Epithelial cell of proximal tubule (primary cell): ENCODE data around the gene TUT1. TPM values are rescaled to one million over a fixed set of nuclear protein-coding genes. Genes with fewer than 3 reads are reported as not detected.
A peak's percentile ranks its signal among the peaks of the same experiment; 100 is the strongest.
"Not testable (repeated sequence)": the region's sequence is repeated elsewhere in the genome, so short reads cannot be mapped to it uniquely, and the experiment has no call there.

Experiments
- DNase-seq: peaks from one replicate; pipeline ENCODE4 v3.0.0-alpha.2; 2011; ENCODE audit warnings: low read depth
- H3K4me3 ChIP-seq: 2 replicates; pipeline ENCODE4 v1.5.1; 2011; ENCODE audit warnings: low read depth, mild to moderate bottlenecking, low read length
- total RNA-seq: library from RNA; depleted of rRNA; stranded (reverse); fragments of >200 nt; gene quantifications from 2 replicates; pipeline ENCODE4 v1.2.3, GENCODE V29; 2015
- TF ChIP-seq, protein P1 (sequence below): conservative IDR thresholded peaks from 2 replicates; pipeline ENCODE4 v1.5.1; 2012; ENCODE audit warnings: low read depth, mild to moderate bottlenecking, low read length

The TUT1 gene
- total RNA-seq, 1 donor from 2014 or later, result 10.1 TPM

DNA sequence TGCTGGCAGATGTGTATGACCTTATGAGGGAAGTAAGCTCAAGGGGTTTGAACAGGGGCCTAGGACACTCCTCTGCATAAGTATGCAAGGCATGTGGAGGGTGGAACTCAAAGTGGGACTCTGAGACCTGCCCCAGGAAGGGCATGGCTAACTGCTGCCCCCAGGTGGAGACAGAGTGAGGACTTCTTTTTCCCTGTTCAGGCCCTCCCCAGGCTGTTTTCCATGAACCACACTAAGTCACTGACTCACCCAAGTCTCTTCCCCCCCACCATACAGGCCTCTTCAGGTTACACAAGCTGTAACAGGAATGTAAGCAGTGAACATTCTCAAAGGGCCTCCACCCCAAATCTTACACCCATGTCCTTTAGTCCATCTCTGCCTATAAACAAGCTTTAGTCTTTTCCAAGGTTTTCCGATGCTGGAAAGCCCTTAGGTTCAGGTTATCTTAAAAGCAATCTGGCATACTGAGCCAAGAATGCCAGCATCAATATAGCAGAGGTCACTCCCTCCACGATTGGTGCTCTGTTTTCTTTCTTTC lies 30.7 kb downstream of the TUT1 start:
- TF ChIP-seq, protein P1, sequence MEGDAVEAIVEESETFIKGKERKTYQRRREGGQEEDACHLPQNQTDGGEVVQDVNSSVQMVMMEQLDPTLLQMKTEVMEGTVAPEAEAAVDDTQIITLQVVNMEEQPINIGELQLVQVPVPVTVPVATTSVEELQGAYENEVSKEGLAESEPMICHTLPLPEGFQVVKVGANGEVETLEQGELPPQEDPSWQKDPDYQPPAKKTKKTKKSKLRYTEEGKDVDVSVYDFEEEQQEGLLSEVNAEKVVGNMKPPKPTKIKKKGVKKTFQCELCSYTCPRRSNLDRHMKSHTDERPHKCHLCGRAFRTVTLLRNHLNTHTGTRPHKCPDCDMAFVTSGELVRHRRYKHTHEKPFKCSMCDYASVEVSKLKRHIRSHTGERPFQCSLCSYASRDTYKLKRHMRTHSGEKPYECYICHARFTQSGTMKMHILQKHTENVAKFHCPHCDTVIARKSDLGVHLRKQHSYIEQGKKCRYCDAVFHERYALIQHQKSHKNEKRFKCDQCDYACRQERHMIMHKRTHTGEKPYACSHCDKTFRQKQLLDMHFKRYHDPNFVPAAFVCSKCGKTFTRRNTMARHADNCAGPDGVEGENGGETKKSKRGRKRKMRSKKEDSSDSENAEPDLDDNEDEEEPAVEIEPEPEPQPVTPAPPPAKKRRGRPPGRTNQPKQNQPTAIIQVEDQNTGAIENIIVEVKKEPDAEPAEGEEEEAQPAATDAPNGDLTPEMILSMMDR, result peak; percentile 95
- peak; percentile 91 for DNase-seq
- H3K4me3 ChIP-seq, result no peak overlapping the region

DNA sequence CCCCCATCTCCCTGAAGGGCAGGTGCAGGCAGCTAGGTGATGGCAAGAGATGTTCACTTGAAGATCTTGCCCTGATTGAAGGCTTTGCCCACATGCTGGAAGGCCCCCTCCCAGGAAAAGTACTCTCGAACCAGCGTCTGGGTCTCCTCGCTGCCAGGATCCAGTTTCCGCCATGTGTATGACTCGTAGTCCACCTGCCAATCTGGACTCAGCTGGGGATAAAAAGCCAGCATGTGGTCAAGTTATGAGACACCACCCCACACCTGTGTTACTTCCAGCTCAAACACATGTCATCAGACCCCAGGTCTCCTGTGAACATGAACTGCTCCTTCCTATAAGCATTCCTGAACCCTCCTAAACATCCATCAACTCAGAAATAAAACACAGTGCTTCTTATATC lies 31.7 kb downstream of the TUT1 start:
- DNase-seq, H3K4me3 ChIP-seq: not testable (repeated sequence)

DNA sequence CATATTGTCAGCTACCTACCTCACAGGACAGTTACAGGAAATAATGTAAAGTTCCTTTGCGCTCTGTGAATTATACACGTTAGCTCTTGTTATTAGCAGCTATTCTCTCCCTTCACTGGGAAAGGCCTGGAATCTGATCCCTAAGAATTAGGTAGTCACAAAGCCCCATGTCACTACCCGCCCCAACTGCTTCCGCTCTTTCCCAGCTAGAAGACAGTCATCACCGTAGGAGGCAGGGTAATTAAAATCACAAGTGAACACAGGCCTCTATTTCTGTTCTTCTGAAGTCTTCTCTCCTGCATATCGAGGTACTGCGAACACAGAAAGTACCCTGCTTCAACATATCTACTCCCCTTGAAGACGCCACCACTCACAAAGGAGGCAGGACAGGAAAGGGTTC lies 32.1 kb downstream of the TUT1 start:
- DNase-seq, result no peak
- H3K4me3 ChIP-seq, result no peak overlapping the region
- TF ChIP-seq, protein P1, result no peak

DNA sequence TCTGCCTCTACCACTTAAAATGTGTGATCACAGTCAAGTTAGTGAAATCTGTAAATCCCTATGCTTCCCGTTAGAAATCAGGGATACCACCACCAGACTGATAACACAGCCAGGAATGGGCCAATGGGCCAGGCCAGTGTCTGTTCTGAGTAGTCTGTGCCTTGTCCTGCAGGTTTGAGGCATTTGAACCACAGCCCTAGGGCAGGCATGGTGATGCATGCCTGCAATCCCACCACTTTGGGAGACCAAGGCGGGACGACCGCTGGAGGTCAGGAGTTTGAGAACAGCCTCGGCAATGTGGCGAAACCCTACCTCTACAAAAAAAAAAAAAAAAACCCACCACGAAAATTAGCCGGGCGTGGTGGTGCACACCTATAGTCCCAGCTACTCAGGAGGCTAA lies 32.7 kb downstream of the TUT1 start:
- H3K4me3 ChIP-seq, result no peak overlapping the region
- DNase-seq, result no peak
- TF ChIP-seq, protein P1, result no peak

DNA sequence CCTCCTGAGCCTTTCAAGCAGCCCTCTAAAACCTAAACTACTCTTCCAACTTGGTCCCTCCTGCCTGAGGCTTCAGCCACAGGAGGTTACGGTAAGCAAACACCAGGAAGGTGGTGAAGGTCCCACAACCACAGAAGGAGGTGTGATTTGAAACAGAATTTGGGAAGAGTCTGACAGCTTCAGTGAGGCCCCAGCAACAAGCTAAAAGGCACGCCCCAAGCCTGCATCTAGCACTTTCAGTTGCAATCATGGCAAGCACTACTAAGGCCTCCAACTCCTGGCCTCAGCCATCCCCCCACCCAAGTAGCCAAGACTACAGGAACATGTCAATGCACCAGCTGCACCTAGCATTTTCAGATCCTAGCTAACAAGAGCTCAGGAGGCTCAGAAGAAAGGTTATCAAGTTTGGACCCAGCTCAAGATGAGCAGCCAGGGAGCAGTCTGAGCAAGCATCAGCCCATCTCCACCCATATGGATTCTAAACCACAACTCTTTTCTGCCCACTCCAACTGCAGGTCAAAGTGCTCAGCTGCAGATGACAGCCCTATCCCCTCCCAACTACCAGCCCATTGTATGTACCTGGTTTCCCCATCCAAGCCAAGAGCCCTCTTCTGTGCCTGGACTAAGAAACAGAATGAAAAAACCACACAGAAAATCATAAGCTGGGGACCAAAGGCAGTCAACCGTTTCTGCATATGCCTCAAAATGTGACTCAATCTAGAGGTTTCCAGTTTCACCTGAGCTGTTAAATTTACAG lies 34.3 kb downstream of the TUT1 start:
- no peak for DNase-seq
- no peak overlapping the region for H3K4me3 ChIP-seq

DNA sequence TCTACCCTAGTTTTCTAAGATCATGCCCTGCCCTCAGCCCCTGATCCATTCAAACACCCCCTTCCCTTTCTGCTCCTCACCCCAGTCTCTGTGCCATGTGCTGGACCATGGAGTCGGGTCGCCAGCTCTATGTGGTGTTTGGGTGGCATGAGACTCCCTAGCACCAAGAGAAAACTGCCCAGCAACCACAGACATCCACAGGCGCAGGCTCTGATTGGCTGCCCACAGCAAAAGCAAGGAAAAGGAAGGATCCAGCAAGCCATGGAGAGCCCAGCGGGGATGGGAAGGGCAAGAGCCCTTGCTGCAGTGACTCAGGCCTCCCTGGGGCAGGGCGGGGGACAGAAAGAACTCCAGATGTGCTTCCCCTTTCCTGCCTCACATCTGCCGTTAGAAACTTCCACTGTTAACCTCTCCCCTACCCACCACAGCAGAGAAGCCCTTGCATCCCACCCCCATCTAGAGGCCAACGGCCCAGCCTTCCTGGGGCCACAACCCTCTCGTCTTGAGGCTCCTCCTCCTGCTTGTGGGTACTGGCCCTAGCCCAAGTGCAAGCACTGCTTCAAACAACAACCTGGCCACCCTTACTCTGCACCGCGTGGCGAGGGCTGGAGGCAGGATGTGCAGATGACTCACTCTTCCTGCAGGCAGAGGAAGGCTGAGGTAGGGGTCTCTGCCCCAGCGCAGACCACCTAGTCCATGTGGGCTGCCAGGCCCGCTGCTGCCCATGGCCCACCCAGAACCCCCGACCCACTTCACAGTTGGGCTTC lies 35.0 kb downstream of the TUT1 start:
- TF ChIP-seq, protein P1, result no peak
- peak overlapping the region; percentile 54 for H3K4me3 ChIP-seq
- DNase-seq, result peak; percentile 84

More for the DNA sequence above, 34.3 kb downstream of the TUT1 start:
- TF ChIP-seq, protein P1, result no peak

DNA sequence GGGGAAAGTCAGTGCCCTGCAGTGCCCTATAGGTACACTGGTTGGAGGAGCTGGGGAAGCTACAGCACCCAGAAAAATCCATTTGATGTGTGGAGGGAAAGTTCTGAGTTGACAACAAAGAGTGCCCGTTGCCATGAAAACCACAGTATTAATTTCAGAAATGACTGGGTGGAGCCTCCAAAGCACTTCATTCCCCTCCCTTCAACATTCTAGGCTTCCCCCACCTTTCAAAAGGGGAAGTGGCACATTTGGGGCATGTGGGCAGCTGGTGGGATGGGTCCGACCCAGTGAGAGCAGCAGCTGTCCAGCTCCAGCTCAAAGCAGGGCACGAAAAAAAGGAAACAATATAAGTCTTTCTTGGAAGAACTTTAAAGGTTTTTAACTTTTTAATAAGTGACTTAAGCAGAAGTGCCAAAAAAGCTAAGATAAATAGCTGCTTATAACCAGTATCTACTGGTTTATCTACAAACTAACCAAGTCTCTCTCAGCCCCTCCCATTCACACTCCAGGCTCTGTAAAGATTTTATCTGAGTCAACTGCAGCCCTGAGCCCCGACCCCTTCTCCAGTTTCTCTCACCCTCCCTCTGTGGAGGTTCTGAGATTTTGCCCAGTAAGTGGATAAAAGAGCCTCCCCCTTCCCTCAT lies 35.7 kb downstream of the TUT1 start:
- H3K4me3 ChIP-seq, result peak overlapping the region; percentile 54
- TF ChIP-seq, protein P1, result no peak
- no peak for DNase-seq
